Transverse colon (tissue), 3 donors: Measurements from ENCODE around the gene USP7.

Source experiments
- EP300 ChIP-seq: sonication (generic); formaldehyde crosslinking; IDR thresholded peaks from one replicate; pipeline ENCODE4 v1.6.1; 2017; ENCODE audit warnings: antibody characterized with exemption, low read depth
- POLR2A ChIP-seq: fragments of 450-650 bp; IDR thresholded peaks from one replicate; pipeline ENCODE4 v1.6.1; 2016; ENCODE audit warnings: antibody characterized with exemption, mild to moderate bottlenecking, moderate library complexity
- TF ChIP-seq, protein P1 (sequence below), 5 experiments: fragments of 200-600 bp in 3 of 5; fragments of 450-650 bp in 2 of 5; sonication (generic) in 3 of 5; IDR thresholded peaks; 1 replicate in 2 of 5; 2 replicates in 3 of 5; pipeline ENCODE4 v1.5.1; 2016 to 2017; ENCODE audit warnings: antibody characterized with exemption in 5 of 5, inconsistent platforms in 3 of 5, mild to moderate bottlenecking in 2 of 5, moderate library complexity in 1 of 5

DNA sequence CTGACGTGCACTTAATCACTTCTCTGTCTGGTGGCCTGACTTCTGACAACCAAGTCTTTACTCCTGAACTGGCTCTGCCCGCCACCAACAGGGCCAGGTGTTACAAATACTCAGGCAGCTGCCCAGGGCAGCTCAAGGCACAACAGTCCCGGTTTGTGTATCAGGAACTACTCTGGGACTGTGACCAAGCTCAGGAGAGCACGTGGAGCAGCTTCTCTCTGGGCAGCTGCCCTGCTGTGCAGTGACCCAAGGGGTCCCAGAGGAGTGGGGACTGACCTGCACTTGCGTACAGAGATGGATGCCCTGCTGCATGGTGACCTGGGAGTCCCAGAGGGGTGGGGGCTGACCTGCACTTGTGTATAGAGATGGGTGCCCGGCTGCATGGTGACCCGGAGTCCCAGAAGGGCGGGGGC lies 59.7 kb downstream of the USP7 start:
- TF ChIP-seq POLR2A (no peak), EP300 (no peak)
- TF ChIP-seq, protein P1, sequence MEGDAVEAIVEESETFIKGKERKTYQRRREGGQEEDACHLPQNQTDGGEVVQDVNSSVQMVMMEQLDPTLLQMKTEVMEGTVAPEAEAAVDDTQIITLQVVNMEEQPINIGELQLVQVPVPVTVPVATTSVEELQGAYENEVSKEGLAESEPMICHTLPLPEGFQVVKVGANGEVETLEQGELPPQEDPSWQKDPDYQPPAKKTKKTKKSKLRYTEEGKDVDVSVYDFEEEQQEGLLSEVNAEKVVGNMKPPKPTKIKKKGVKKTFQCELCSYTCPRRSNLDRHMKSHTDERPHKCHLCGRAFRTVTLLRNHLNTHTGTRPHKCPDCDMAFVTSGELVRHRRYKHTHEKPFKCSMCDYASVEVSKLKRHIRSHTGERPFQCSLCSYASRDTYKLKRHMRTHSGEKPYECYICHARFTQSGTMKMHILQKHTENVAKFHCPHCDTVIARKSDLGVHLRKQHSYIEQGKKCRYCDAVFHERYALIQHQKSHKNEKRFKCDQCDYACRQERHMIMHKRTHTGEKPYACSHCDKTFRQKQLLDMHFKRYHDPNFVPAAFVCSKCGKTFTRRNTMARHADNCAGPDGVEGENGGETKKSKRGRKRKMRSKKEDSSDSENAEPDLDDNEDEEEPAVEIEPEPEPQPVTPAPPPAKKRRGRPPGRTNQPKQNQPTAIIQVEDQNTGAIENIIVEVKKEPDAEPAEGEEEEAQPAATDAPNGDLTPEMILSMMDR (IDR thresholded peaks at IDR 0.05): no peak
